CD14-positive monocyte (primary cell): ENCODE data around the gene MINDY3. TPM values are rescaled to one million over a fixed set of nuclear protein-coding genes. Genes with fewer than 3 reads are reported as not detected.

Source experiments
- DNase-seq, 3 donors: peaks; one replicate each; pipeline ENCODE4 v3.0.0-alpha.2; 2011 to 2022
- H2AFZ ChIP-seq: 2 replicates; pipeline ENCODE4 v1.6.0; 2012; ENCODE audit warnings: mild to moderate bottlenecking, low read depth, low read length, inconsistent platforms; ENCODE audit not compliant: insufficient read depth, poor library complexity, severe bottlenecking
- H3K27ac ChIP-seq, 2 donors: 1 replicate in 1 of 2; 2 replicates in 1 of 2; pipeline ENCODE4 v1.5.1; 2012 to 2013; ENCODE audit warnings: low read length in 2 of 2, control low read depth in 1 of 2, inconsistent platforms in 1 of 2, low read depth in 1 of 2, mild to moderate bottlenecking in 1 of 2
- H3K27me3 ChIP-seq, 2 donors: one replicate each; pipeline versions ENCODE4 v1.6.0 to v1.6.1; 2011 to 2013; ENCODE audit warnings: low read length in 2 of 2; ENCODE audit not compliant: control insufficient read depth in 2 of 2, insufficient read depth in 2 of 2
- H3K36me3 ChIP-seq, 2 donors: replicated peaks in 1 of 2; 1 replicate in 1 of 2; 2 replicates in 1 of 2; pipeline versions ENCODE4 v1.5.1 to v1.6.1; 2012 to 2013; ENCODE audit warnings: low read length in 2 of 2, control low read depth in 1 of 2, inconsistent platforms in 1 of 2, mild to moderate bottlenecking in 1 of 2; ENCODE audit not compliant: insufficient read depth in 2 of 2, control insufficient read depth in 1 of 2
- H3K4me1 ChIP-seq, 2 donors: 1 replicate in 1 of 2; 2 replicates in 1 of 2; pipeline versions ENCODE4 v1.5.1 to v1.6.1; 2012 to 2013; ENCODE audit warnings: low read length in 2 of 2, control low read depth in 1 of 2, inconsistent platforms in 1 of 2, mild to moderate bottlenecking in 1 of 2, moderate library complexity in 1 of 2; ENCODE audit not compliant: insufficient read depth in 2 of 2, control insufficient read depth in 1 of 2
- H3K4me2 ChIP-seq: replicated peaks from 2 replicates; pipeline ENCODE3; 2012; ENCODE audit warnings: low read length, moderate library complexity, mild to moderate bottlenecking; ENCODE audit not compliant: poor library complexity, severe bottlenecking; ENCODE audit errors: extremely low read depth
- H3K4me3 ChIP-seq, 3 experiments: fragments of 200-600 bp in 1 of 3; sonication (generic) in 1 of 3; replicated peaks in 1 of 3; 1 replicate in 2 of 3; 2 replicates in 1 of 3; pipeline ENCODE4 v1.5.1; 2011 to 2013; ENCODE audit warnings: low read length in 3 of 3, mild to moderate bottlenecking in 3 of 3, control low read depth in 2 of 3, low read depth in 2 of 3, inconsistent platforms in 1 of 3, moderate library complexity in 1 of 3
- H3K79me2 ChIP-seq: 2 replicates; pipeline ENCODE4 v1.6.0; 2012; ENCODE audit warnings: mild to moderate bottlenecking, control low read depth, inconsistent platforms, low read length, moderate library complexity; ENCODE audit not compliant: insufficient read depth
- H3K9ac ChIP-seq: 2 replicates; pipeline ENCODE4 v1.6.0; 2017; ENCODE audit warnings: low read length, mild to moderate bottlenecking; ENCODE audit not compliant: insufficient read depth, poor library complexity, severe bottlenecking
- H3K9me3 ChIP-seq, 2 donors: replicated peaks in 1 of 2; 1 replicate in 1 of 2; 2 replicates in 1 of 2; pipeline versions ENCODE4 v1.5.1 to v1.6.1; 2012 to 2013; ENCODE audit warnings: low read length in 2 of 2, control low read depth in 1 of 2; ENCODE audit not compliant: control insufficient read depth in 1 of 2, insufficient read depth in 1 of 2
- H4K20me1 ChIP-seq: 2 replicates; pipeline ENCODE4 v1.6.0; 2012; ENCODE audit warnings: mild to moderate bottlenecking, low read length, control low read depth, moderate library complexity; ENCODE audit not compliant: insufficient read depth
- H3K27ac Mint-ChIP-seq, 7 donors: one replicate each; pipeline ENCODE4 v1.8.0; 2020; ENCODE audit warnings: mild to moderate bottlenecking in 7 of 7, mixed read lengths in 7 of 7, moderate library complexity in 6 of 7, inconsistent platforms in 2 of 7
- H3K27me3 Mint-ChIP-seq, 3 donors: one replicate each; pipeline ENCODE4 v1.8.0; 2021 to 2022; ENCODE audit warnings: low read depth in 3 of 3, mild to moderate bottlenecking in 3 of 3, mixed read lengths in 3 of 3, moderate library complexity in 3 of 3, inconsistent platforms in 1 of 3
- H3K36me3 Mint-ChIP-seq, 2 donors: one replicate each; pipeline ENCODE4 v1.8.0; 2020; ENCODE audit warnings: mixed read lengths in 2 of 2, inconsistent platforms in 1 of 2, mild to moderate bottlenecking in 1 of 2
- H3K4me1 Mint-ChIP-seq: one replicate; pipeline ENCODE4 v1.8.0; 2020; ENCODE audit warnings: mild to moderate bottlenecking, mixed read lengths
- H3K4me3 Mint-ChIP-seq, 2 donors: one replicate each; pipeline ENCODE4 v1.8.0; 2020; ENCODE audit warnings: mild to moderate bottlenecking in 2 of 2, mixed read lengths in 2 of 2, moderate library complexity in 1 of 2
- H3K9me3 Mint-ChIP-seq, 7 donors: one replicate each; pipeline ENCODE4 v1.8.0; 2020 to 2022; ENCODE audit warnings: mixed read lengths in 7 of 7, mild to moderate bottlenecking in 6 of 7, moderate library complexity in 6 of 7, inconsistent platforms in 2 of 7
- WGBS: methylation state at CpG from one replicate; pipeline ENCODE4 v1.1.5; 2013; ENCODE audit warnings: missing lambda C conversion rate; ENCODE audit not compliant: insufficient coverage; 5-methylcytosine and 5-hydroxymethylcytosine counted together
- intact Hi-C, 2 donors: fragments of 100-400 bp; cut with micrococcal nuclease; formaldehyde crosslinking; loops; one replicate each; pipeline versions ENCODE4 v1.15.0 to v1.15.1; 2023
- polyA plus RNA-seq, 3 donors: library from polyadenylated mRNA; depleted of rRNA in 1 of 3; unstranded in 2 of 3; stranded (reverse) in 1 of 3; fragments of 300-500 nt in 2 of 3; fragments of >200 nt in 1 of 3; fragmentation: Illumina TruSeq in 2 of 3; gene quantifications; 1 replicate in 2 of 3; 2 replicates in 1 of 3; pipeline ENCODE4 v1.2.3, GENCODE V29; 2012 to 2021
- TF ChIP-seq, protein P1 (sequence below): fragments of 200-600 bp; IDR thresholded peaks from one replicate; pipeline ENCODE4 v1.8.0; 2022; ENCODE audit warnings: antibody characterized with exemption, mild to moderate bottlenecking

The MINDY3 gene
- polyA plus RNA-seq, 3 donors: 2.4 to 14.8 (median 4.4) TPM

DNA sequence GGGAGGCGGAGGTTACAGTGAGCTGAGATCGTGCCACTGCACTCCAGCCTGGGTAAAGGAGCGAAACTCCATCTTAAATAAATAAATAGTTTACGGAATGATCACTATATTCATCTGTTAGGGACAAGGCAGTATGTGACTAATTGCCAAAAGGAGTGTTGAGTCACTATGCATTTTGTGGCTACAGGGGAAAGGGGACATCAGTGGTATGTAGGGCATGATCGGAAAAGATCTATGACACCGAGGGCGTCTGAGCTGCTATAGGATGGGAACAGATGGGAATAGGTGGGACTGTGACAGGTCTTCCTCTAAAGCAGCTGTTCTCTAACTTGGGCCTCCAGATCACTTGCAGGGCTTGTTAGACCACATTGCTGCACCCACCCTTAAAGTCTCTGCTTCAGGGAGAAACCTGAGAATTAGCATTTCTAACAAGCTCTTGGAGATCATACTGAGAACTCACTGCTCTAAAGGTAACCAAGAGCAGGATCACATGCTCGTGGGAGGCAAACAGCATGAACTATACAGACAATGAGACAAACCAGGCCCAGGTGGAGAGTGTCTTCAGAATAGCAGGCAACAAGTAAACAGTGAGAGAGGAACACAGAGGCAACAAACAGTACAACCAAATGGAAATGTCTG, 75.5 kb downstream of the MINDY3 start:
- Histone ChIP-seq H3K27ac (no peak overlapping the region), H2AFZ (no peak overlapping the region), H3K4me3 (no peak overlapping the region), H3K9ac (no peak overlapping the region), H3K4me2 (no peak overlapping the region), H3K27me3 (no peaks in the 10 kb centered on the region), H4K20me1 (no peaks in the 10 kb centered on the region), H3K4me1 (no peaks in the 10 kb centered on the region), H3K36me3 (peaks cover 68 to 95% of the 10 kb centered on the region in 2 donors), H3K9me3 (no peaks in the 10 kb centered on the region), H3K79me2 (no peaks in the 10 kb centered on the region)
- intact Hi-C loops: no loop called here
- no peaks in the 10 kb centered on the region for H3K4me1 Mint-ChIP-seq
- H3K36me3 Mint-ChIP-seq: peaks cover 69 to 76% of the 10 kb centered on the region in 2 donors
- no peak overlapping the region for H3K27ac Mint-ChIP-seq
- no peak for DNase-seq
- TF ChIP-seq, protein P1, sequence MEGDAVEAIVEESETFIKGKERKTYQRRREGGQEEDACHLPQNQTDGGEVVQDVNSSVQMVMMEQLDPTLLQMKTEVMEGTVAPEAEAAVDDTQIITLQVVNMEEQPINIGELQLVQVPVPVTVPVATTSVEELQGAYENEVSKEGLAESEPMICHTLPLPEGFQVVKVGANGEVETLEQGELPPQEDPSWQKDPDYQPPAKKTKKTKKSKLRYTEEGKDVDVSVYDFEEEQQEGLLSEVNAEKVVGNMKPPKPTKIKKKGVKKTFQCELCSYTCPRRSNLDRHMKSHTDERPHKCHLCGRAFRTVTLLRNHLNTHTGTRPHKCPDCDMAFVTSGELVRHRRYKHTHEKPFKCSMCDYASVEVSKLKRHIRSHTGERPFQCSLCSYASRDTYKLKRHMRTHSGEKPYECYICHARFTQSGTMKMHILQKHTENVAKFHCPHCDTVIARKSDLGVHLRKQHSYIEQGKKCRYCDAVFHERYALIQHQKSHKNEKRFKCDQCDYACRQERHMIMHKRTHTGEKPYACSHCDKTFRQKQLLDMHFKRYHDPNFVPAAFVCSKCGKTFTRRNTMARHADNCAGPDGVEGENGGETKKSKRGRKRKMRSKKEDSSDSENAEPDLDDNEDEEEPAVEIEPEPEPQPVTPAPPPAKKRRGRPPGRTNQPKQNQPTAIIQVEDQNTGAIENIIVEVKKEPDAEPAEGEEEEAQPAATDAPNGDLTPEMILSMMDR: no peak
- no peaks in the 10 kb centered on the region for H3K9me3 Mint-ChIP-seq
- H3K27me3 Mint-ChIP-seq: no peaks in the 10 kb centered on the region
- WGBS: 96% methylated on average over 4 of the region's 8 CpGs
- no peak overlapping the region for H3K4me3 Mint-ChIP-seq

DNA sequence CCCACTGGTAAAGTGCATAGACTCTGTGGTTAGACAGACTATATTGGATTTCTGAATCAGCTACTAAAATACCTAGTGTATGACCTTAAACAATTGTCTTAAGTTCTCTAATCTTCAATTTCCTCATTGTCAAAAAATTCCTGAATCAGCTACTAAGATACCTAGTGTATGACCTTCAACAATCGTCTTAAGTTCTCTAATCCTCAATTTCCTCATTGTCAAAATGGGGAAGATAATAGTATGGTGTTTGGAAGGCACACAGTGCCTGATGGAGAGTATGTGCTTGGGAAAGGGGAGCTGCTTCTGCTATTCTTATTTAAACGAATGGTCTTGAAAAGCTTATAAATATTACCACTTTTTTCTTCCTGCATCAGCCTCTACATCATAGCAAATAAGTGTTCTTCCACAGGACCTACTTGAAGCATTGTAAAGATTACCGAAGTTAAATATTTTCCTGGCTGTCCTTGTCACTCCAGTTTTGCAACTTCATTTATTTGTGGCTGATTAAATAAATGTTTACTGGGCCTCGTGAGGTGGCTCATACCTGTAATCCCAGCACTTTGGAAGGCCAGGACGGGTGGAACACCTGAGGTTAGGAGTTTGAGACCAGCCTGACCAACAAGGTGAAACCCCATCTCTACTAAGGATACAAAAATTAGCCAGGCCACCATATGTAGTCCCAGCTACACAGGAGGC, 76.2 kb downstream of the MINDY3 start:
- Histone ChIP-seq H2AFZ (no peak overlapping the region), H3K4me1 (no peaks in the 10 kb centered on the region), H3K36me3 (peaks cover 70 to 96% of the 10 kb centered on the region in 2 donors), H3K4me3 (no peak overlapping the region), H4K20me1 (no peaks in the 10 kb centered on the region), H3K27ac (no peak overlapping the region), H3K9me3 (no peaks in the 10 kb centered on the region), H3K9ac (no peak overlapping the region), H3K27me3 (no peaks in the 10 kb centered on the region), H3K4me2 (no peak overlapping the region), H3K79me2 (no peaks in the 10 kb centered on the region)
- peaks cover 71 to 80% of the 10 kb centered on the region in 2 donors for H3K36me3 Mint-ChIP-seq
- H3K27ac Mint-ChIP-seq: no peak overlapping the region
- intact Hi-C loops: no loop called here
- no CpG with 5 or more reads among the region's 5 CpGs for WGBS
- TF ChIP-seq, protein P1: no peak
- H3K27me3 Mint-ChIP-seq: no peaks in the 10 kb centered on the region
- DNase-seq: no peak
- no peak overlapping the region for H3K4me3 Mint-ChIP-seq
- no peaks in the 10 kb centered on the region for H3K9me3 Mint-ChIP-seq
- no peaks in the 10 kb centered on the region for H3K4me1 Mint-ChIP-seq
